ENCODE data around the gene TMA7B.

- TF ChIP-seq CTCF (IDR thresholded peaks at IDR 0.05 in 8 of 11, conservative IDR thresholded peaks at IDR 0.05 in 3 of 11) (no peak), POLR2A (IDR thresholded peaks at IDR 0.05) (no peak)
Measured at GRCh38 chr22:39962071-39962470, 1.9 kb downstream of the TMA7B start.
